T-helper 2 cell treated with Interferon-gamma antibody and Interleukin-4, amounts not matched to agents 5 μg/mL and 100 μg/mL, for 36 hours (primary cell): Measurements from ENCODE around the gene EVL.
"Not testable (repeated sequence)": the region's sequence is repeated elsewhere in the genome, so short reads cannot be mapped to it uniquely, and the experiment has no call there.

Experiments used
- DNase-seq: peaks from one replicate; pipeline ENCODE4 v3.0.0; 2021; ENCODE audit warnings: low spot score
- H3K27ac Mint-ChIP-seq: one replicate; pipeline ENCODE4 v1.8.0; 2021; ENCODE audit warnings: mild to moderate bottlenecking, mixed read lengths
- H3K27me3 Mint-ChIP-seq: one replicate; pipeline ENCODE4 v1.8.0; 2021; ENCODE audit warnings: low read depth, mixed read lengths
- H3K36me3 Mint-ChIP-seq: one replicate; pipeline ENCODE4 v1.8.0; 2021; ENCODE audit warnings: low read depth, mixed read lengths
- H3K4me1 Mint-ChIP-seq: one replicate; pipeline ENCODE4 v1.8.0; 2021; ENCODE audit warnings: low read depth, mixed read lengths
- H3K4me3 Mint-ChIP-seq: one replicate; pipeline ENCODE4 v1.8.0; 2022; ENCODE audit warnings: mild to moderate bottlenecking, moderate library complexity, mixed read lengths
- H3K9me3 Mint-ChIP-seq: one replicate; pipeline ENCODE4 v1.8.0; 2021; ENCODE audit warnings: mixed read lengths

Gene EVL

GRCh38 chr14:100156776-100157175 lies 91.6 kb downstream of the EVL start:
- Mint-ChIP-seq H3K4me1 (no peaks in the 10 kb centered on the region), H3K4me3 (no peak overlapping the region), H3K27ac (no peak overlapping the region), H3K27me3 (peaks cover 37% of the 10 kb centered on the region), H3K9me3 (peaks cover 6% of the 10 kb centered on the region), H3K36me3 (peaks cover 4% of the 10 kb centered on the region)
- DNase-seq = no peak

GRCh38 chr14:100157548-100158232 lies 92.5 kb downstream of the EVL start:
- not testable (repeated sequence) for H3K9me3 Mint-ChIP-seq, H3K4me1 Mint-ChIP-seq, H3K36me3 Mint-ChIP-seq, H3K27ac Mint-ChIP-seq, DNase-seq
- peaks cover 37% of the 10 kb centered on the region for H3K27me3 Mint-ChIP-seq
- peak overlapping the region; percentile 42 for H3K4me3 Mint-ChIP-seq

DNA sequence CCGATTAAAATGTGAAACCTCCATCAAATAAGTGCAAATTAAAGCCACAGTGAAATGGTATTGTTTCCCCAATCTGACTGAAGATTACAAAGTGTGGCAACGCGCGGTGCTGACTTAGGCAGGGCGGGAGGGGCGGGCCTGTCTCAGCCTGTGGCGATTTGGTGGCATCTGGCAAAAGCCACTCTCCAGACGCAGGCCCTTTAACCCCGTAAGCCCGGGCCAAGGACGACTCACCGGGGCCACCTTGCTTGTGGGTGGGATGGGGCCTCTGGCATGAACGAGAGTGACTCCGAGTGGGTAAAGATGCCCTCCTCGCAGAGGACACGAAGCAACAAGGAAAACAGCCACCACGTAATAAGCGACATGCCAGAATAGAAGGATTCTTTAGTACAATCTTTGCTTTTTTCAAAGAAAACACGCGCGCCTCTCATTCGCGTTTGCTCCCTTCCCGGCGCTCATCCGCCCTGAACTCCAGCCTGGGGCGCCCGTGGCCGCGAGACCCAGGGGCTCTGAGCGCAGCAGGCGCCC lies 93.4 kb downstream of the EVL start:
- DNase-seq = no peak
- peaks cover 6% of the 10 kb centered on the region for H3K9me3 Mint-ChIP-seq
- peaks cover 4% of the 10 kb centered on the region for H3K36me3 Mint-ChIP-seq
- H3K27me3 Mint-ChIP-seq = peaks cover 39% of the 10 kb centered on the region
- H3K4me1 Mint-ChIP-seq = no peaks in the 10 kb centered on the region
- no peak overlapping the region for H3K27ac Mint-ChIP-seq
- peak overlapping the region; percentile 43 for H3K4me3 Mint-ChIP-seq

GRCh38 chr14:100159094-100159864 lies 94.1 kb downstream of the EVL start, which contains the start of gene DEGS2:
Gene DEGS2, minus strand, starts transcription at chr14:100159645. Its CDS starts 58 bp downstream, at chr14:100159587.
- DNase-seq = peak; percentile 15
- Mint-ChIP-seq H3K27ac (no peak within 1 kb of the TSS), H3K27me3 (peaks cover 39% of the 10 kb centered on the region), H3K4me1 (no peaks in the 10 kb centered on the region), H3K4me3 (peak within 1 kb of the TSS; percentile 54), H3K9me3 (peaks cover 6% of the 10 kb centered on the region), H3K36me3 (peaks cover 4% of the 10 kb centered on the region)

GRCh38 chr14:100159865-100160533 lies 94.8 kb downstream of the EVL start:
- Mint-ChIP-seq H3K4me1 (no peaks in the 10 kb centered on the region), H3K27ac (no peak overlapping the region), H3K4me3 (peak overlapping the region; percentile 4), H3K27me3 (peaks cover 42% of the 10 kb centered on the region), H3K9me3 (peaks cover 3% of the 10 kb centered on the region), H3K36me3 (peaks cover 1% of the 10 kb centered on the region)
- peak; percentile 16 for DNase-seq

- no peaks in the 10 kb centered on the region for H3K36me3 Mint-ChIP-seq
- peaks cover 46% of the 10 kb centered on the region for H3K27me3 Mint-ChIP-seq
- no peak for DNase-seq
- no peaks in the 10 kb centered on the region for H3K4me1 Mint-ChIP-seq
- H3K27ac Mint-ChIP-seq = no peak overlapping the region
- H3K4me3 Mint-ChIP-seq = no peak overlapping the region
- no peaks in the 10 kb centered on the region for H3K9me3 Mint-ChIP-seq
Measured at GRCh38 chr14:100160534-100160916, 95.3 kb downstream of the EVL start.

GRCh38 chr14:100165376-100165775 lies 100.2 kb downstream of the EVL start:
- Mint-ChIP-seq H3K27ac (no peak overlapping the region), H3K36me3 (no peaks in the 10 kb centered on the region), H3K9me3 (no peaks in the 10 kb centered on the region), H3K27me3 (peaks cover 27% of the 10 kb centered on the region), H3K4me1 (peaks cover 7% of the 10 kb centered on the region), H3K4me3 (no peak overlapping the region)
- no peak for DNase-seq

GRCh38 chr14:100165831-100166440 lies 100.7 kb downstream of the EVL start:
- Mint-ChIP-seq H3K4me1 (peaks cover 7% of the 10 kb centered on the region), H3K4me3 (peak overlapping the region; percentile 77), H3K36me3 (no peaks in the 10 kb centered on the region)

DNA sequence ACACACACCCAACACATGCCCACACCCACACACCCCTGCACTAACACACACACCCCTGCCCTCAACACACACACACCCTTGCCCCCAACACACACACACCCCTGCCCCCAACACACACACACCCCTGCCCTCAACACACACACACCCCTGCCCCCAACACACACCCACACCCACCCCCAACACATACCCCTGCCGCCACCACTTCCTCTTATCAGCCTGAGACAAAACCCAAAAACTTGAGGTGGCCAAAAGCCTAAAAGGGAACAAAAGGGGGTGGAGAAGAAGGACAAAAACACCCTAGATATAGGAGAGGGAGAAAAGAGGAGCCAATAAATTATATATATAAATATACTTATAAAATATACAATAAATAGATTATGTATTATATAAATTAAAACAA lies 103.3 kb downstream of the EVL start:
- Mint-ChIP-seq H3K4me1 (peaks cover 7% of the 10 kb centered on the region), H3K27ac (no peak overlapping the region), H3K4me3 (no peak overlapping the region), H3K9me3 (no peaks in the 10 kb centered on the region), H3K36me3 (no peaks in the 10 kb centered on the region), H3K27me3 (peaks cover 25% of the 10 kb centered on the region)
- no peak for DNase-seq

More at GRCh38 chr14:100165831-100166440, 100.7 kb downstream of the EVL start:
- H3K27me3 Mint-ChIP-seq = peaks cover 25% of the 10 kb centered on the region
- no peak for DNase-seq
- H3K9me3 Mint-ChIP-seq = no peaks in the 10 kb centered on the region
- no peak overlapping the region for H3K27ac Mint-ChIP-seq

- H3K27me3 Mint-ChIP-seq = peaks cover 18% of the 10 kb centered on the region
- no peaks in the 10 kb centered on the region for H3K36me3 Mint-ChIP-seq
- peaks cover 7% of the 10 kb centered on the region for H3K4me1 Mint-ChIP-seq
- no peak overlapping the region for H3K4me3 Mint-ChIP-seq
- no peak for DNase-seq
- H3K27ac Mint-ChIP-seq = no peak overlapping the region
- H3K9me3 Mint-ChIP-seq = no peaks in the 10 kb centered on the region
Measured at GRCh38 chr14:100170880-100171279, 105.7 kb downstream of the EVL start.

GRCh38 chr14:100172811-100173210 lies 107.6 kb downstream of the EVL start:
- no peak overlapping the region for H3K27ac Mint-ChIP-seq
- no peak overlapping the region for H3K4me3 Mint-ChIP-seq
- peaks cover 2% of the 10 kb centered on the region for H3K4me1 Mint-ChIP-seq
- H3K9me3 Mint-ChIP-seq = no peaks in the 10 kb centered on the region
- H3K27me3 Mint-ChIP-seq = peaks cover 10% of the 10 kb centered on the region
- no peaks in the 10 kb centered on the region for H3K36me3 Mint-ChIP-seq
- DNase-seq = no peak

- Mint-ChIP-seq H3K4me3 (no peak overlapping the region), H3K27ac (no peak overlapping the region), H3K36me3 (no peaks in the 10 kb centered on the region), H3K4me1 (peaks cover 2% of the 10 kb centered on the region), H3K9me3 (no peaks in the 10 kb centered on the region), H3K27me3 (peaks cover 10% of the 10 kb centered on the region)
- DNase-seq = no peak
Measured at GRCh38 chr14:100173353-100173752, 108.1 kb downstream of the EVL start.

DNA sequence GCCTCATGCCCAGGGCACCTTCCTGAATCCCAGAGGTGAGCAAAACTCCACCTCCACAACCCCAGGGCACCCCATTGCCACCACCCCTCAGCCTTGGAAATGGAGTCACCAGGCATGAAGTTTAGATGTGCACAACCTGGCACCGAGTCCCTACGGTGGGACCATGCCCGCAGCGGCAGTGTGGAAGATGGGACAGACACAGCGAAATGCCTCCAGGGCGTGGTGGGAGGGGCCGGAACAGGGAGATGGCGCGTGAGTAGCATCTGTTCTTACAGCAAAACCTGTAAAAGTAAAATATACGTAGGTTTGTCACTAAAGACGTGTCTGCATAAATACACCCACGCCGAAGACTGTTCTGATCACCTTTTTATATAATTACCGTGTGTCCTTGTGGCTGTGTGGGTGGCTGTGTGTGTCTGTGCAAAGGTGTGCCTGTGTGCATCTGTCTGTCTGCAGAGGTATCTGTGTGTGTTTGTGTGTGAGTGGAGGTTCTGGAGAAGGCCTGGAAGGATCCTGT lies 111.6 kb downstream of the EVL start:
- Mint-ChIP-seq H3K27me3 (peaks cover 6% of the 10 kb centered on the region), H3K36me3 (no peaks in the 10 kb centered on the region), H3K9me3 (no peaks in the 10 kb centered on the region), H3K27ac (no peak overlapping the region), H3K4me3 (no peak overlapping the region), H3K4me1 (no peaks in the 10 kb centered on the region)
- DNase-seq = no peak
